Measurements from ENCODE around the gene PALM2AKAP2. TPM values are rescaled to one million over a fixed set of nuclear protein-coding genes. Genes with fewer than 3 reads are reported as not detected.
A peak's percentile ranks its signal among the peaks of the same experiment; 100 is the strongest.

PALM2AKAP2 gene
- total and polyA plus RNA-seq, 2 experiments from 2014 or later, result 2.5 to 7.9 TPM

DNA sequence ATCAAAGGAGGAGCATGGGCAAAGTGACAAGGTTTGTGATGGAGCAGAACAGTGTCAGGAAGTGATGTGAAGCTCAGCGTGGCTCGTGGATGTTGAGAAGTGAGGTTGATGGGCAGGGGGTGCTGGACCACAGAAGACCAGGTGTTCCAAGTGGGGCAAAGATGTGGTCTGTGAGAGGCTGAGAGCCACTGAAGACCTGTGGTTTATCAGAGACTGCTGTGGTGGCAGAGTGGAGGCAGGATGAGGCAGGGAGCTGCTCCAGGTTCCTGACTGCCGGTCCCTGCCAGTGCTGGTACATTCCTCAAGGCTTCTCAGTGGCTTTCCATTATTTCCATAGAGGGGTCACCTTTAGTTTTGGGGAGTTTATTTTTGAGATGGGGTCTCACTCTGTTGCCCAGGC lies 19.1 kb downstream of the PALM2AKAP2 start (continued):
- TF ChIP-seq, protein P1, sequence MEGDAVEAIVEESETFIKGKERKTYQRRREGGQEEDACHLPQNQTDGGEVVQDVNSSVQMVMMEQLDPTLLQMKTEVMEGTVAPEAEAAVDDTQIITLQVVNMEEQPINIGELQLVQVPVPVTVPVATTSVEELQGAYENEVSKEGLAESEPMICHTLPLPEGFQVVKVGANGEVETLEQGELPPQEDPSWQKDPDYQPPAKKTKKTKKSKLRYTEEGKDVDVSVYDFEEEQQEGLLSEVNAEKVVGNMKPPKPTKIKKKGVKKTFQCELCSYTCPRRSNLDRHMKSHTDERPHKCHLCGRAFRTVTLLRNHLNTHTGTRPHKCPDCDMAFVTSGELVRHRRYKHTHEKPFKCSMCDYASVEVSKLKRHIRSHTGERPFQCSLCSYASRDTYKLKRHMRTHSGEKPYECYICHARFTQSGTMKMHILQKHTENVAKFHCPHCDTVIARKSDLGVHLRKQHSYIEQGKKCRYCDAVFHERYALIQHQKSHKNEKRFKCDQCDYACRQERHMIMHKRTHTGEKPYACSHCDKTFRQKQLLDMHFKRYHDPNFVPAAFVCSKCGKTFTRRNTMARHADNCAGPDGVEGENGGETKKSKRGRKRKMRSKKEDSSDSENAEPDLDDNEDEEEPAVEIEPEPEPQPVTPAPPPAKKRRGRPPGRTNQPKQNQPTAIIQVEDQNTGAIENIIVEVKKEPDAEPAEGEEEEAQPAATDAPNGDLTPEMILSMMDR (conservative IDR thresholded peaks at IDR 0.05; ENCODE audit: low read depth in 2 of 2), result no peak

DNA sequence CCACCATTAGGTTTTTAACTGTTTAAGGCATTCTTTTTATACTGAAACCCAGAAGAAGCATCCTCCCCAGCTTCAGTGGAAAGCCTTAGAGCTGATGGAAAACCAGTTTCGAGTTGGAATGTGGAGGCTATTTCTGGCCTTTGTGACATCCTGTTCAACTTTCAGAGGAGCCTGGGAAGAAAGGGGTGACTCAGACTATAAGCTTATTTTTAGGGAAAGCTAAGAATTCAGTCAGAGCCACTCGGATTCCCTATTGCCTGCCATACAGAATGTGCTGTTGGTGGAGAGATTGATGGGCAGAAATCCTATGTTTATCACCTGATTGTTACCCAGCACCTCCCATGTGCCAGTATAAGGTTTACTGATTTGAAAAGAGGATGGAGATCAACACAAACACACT lies 19.8 kb downstream of the PALM2AKAP2 start:
- H3K27ac ChIP-seq (ENCODE audit: low read depth), result no peak overlapping the region
- H3F3A ChIP-seq (replicated peaks; ENCODE audit: low read depth), result no peaks in the 10 kb centered on the region
- Mint-ChIP-seq H3K27me3 (ENCODE audit: insufficient read depth, low read depth, poor library complexity) (no peaks in the 10 kb centered on the region), H3K4me3 (no peak overlapping the region), H3K36me3 (ENCODE audit: low read depth) (no peaks in the 10 kb centered on the region), H3K4me1 (no peaks in the 10 kb centered on the region), H3K9me3 (no peaks in the 10 kb centered on the region), H3K27ac (no peak overlapping the region)
- no peaks in the 10 kb centered on the region for H3K36me3 ChIP-seq (ENCODE audit: insufficient read depth)
- no peak overlapping the region for H3K4me2 ChIP-seq
- peaks cover 28% of the 10 kb centered on the region for H3K79me2 ChIP-seq (replicated peaks; ENCODE audit: insufficient read depth)
- no peak overlapping the region for H2AFZ ChIP-seq
- DNase-seq (ENCODE audit: low spot score) (peak; percentile 24), ATAC-seq (no peak)
- no peaks in the 10 kb centered on the region for H3K27me3 ChIP-seq (ENCODE audit: insufficient read depth)
- H3K4me1 ChIP-seq (ENCODE audit: insufficient read depth), result no peaks in the 10 kb centered on the region
- H3K4me3 ChIP-seq, result no peak overlapping the region
- no peaks in the 10 kb centered on the region for H3K9me2 ChIP-seq (ENCODE audit: insufficient read depth)
- no peaks in the 10 kb centered on the region; the same call in 1 of the 2 replicates for H4K20me1 ChIP-seq (replicated peaks; ENCODE audit: insufficient read depth)
- TF ChIP-seq, protein P1 (conservative IDR thresholded peaks at IDR 0.05; ENCODE audit: low read depth in 2 of 2), result no peak
- no peak for TF ChIP-seq CREB1 (CRISPR knock-in tag; IDR thresholded peaks at IDR 0.05; ENCODE audit: low read depth)
- TF ChIP-seq, protein P2, sequence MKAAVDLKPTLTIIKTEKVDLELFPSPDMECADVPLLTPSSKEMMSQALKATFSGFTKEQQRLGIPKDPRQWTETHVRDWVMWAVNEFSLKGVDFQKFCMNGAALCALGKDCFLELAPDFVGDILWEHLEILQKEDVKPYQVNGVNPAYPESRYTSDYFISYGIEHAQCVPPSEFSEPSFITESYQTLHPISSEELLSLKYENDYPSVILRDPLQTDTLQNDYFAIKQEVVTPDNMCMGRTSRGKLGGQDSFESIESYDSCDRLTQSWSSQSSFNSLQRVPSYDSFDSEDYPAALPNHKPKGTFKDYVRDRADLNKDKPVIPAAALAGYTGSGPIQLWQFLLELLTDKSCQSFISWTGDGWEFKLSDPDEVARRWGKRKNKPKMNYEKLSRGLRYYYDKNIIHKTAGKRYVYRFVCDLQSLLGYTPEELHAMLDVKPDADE (IDR thresholded peaks at IDR 0.05), result no peak
- TF ChIP-seq, protein P3, sequence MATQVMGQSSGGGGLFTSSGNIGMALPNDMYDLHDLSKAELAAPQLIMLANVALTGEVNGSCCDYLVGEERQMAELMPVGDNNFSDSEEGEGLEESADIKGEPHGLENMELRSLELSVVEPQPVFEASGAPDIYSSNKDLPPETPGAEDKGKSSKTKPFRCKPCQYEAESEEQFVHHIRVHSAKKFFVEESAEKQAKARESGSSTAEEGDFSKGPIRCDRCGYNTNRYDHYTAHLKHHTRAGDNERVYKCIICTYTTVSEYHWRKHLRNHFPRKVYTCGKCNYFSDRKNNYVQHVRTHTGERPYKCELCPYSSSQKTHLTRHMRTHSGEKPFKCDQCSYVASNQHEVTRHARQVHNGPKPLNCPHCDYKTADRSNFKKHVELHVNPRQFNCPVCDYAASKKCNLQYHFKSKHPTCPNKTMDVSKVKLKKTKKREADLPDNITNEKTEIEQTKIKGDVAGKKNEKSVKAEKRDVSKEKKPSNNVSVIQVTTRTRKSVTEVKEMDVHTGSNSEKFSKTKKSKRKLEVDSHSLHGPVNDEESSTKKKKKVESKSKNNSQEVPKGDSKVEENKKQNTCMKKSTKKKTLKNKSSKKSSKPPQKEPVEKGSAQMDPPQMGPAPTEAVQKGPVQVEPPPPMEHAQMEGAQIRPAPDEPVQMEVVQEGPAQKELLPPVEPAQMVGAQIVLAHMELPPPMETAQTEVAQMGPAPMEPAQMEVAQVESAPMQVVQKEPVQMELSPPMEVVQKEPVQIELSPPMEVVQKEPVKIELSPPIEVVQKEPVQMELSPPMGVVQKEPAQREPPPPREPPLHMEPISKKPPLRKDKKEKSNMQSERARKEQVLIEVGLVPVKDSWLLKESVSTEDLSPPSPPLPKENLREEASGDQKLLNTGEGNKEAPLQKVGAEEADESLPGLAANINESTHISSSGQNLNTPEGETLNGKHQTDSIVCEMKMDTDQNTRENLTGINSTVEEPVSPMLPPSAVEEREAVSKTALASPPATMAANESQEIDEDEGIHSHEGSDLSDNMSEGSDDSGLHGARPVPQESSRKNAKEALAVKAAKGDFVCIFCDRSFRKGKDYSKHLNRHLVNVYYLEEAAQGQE (IDR thresholded peaks at IDR 0.05; ENCODE audit: unreplicated experiment), result no peak
- TF ChIP-seq ZNF114 (CRISPR knock-in tag; IDR thresholded peaks at IDR 0.05), result no peak
- no peak for TF ChIP-seq EZH2 (IDR thresholded peaks at IDR 0.05; ENCODE audit: low read depth, unreplicated experiment)
- no peak for TF ChIP-seq ZNF331 (CRISPR knock-in tag; IDR thresholded peaks at IDR 0.05; ENCODE audit: low read depth)
- no peak for TF ChIP-seq STAT1 (IDR thresholded peaks at IDR 0.05; ENCODE audit: unreplicated experiment)
- no peak for TF ChIP-seq EZH2phosphoT487 (IDR thresholded peaks at IDR 0.05; ENCODE audit: unreplicated experiment)
- TF ChIP-seq POLR2AphosphoS5 (IDR thresholded peaks at IDR 0.05; ENCODE audit: low read depth), result no peak
- no peak for TF ChIP-seq NANOG (IDR thresholded peaks at IDR 0.05; ENCODE audit: borderline replicate concordance)
- no peak for TF ChIP-seq JUNB (IDR thresholded peaks at IDR 0.05; ENCODE audit: unreplicated experiment)

All from GM23338 (cell line).